KOPT-K1 (cell line): Measurements from ENCODE around the gene KDM8.
A peak's percentile ranks its signal among the peaks of the same experiment; 100 is the strongest.

ENCODE experiments used
- H3K27ac ChIP-seq: fragments of 200-600 bp; sonication (generic); 2 replicates; pipeline ENCODE4 v1.5.1; 2016; ENCODE audit warnings: antibody characterized with exemption, mild to moderate bottlenecking, low read depth, low read length; ENCODE audit not compliant: poor library complexity, severe bottlenecking
- H3K36me3 ChIP-seq: fragments of 200-600 bp; sonication (generic); 2 replicates; pipeline ENCODE4 v1.5.1; 2017; ENCODE audit warnings: antibody characterized with exemption, mild to moderate bottlenecking, low read length, moderate library complexity; ENCODE audit not compliant: insufficient read depth
- H3K9me3 ChIP-seq: fragments of 200-600 bp; sonication (generic); 2 replicates; pipeline ENCODE4 v1.5.1; 2017; ENCODE audit warnings: antibody characterized with exemption, low read length, mild to moderate bottlenecking; ENCODE audit not compliant: insufficient read depth, poor library complexity, severe bottlenecking

KDM8 gene

GRCh38 chr16:27203507-27204311 is at the start of gene KDM8:
KDM8 (plus strand) TSS chr16:27203526; CDS start chr16:27210124, 6,598 bp downstream.
- Histone ChIP-seq H3K27ac (peak within 1 kb of the TSS; percentile 93), H3K36me3 (no peaks in the 10 kb centered on the region), H3K9me3 (no peaks in the 10 kb centered on the region)

DNA sequence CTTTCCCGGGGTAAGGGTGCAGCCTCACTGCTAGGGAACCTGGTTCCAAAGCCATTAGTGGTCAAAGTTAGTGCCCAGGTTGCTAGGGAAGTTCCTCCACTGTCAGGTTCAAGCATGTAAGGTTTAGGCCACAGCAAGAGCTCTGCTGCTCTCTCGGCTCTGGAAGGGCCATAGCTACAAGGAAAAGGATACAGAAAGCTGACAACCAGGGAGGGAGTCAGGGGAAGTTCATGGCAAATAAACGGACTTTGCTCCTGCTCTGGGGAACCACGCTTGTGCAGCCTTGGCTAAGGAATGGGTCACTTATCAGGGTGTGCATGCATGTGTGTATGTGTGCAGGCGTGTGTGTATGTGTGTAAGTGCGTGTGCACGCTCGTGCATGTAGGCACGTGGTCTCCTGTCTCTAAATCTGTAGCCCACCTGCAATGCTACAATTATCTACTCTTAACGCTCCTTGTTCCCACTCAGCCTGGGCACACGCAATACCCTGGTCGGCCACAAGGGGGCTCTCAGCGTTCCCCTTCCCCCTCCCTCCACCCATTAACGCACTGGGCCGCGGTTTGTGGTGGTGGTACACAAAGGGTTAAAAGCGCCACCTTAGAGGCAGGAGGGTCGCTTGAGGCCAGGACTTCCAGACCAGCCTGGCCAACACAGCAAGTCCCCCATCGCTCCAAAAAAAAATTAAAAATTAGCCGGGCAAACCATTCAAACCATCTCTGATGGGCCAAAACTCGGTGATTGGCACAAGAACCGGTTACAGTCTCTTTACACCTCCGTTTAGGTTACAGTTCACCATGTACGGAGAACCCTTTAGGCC is 48.4 kb upstream of the KDM8 start:
- H3K27ac ChIP-seq: no peak overlapping the region
- H3K9me3 ChIP-seq: peaks cover 7% of the 10 kb centered on the region
- no peaks in the 10 kb centered on the region for H3K36me3 ChIP-seq

DNA sequence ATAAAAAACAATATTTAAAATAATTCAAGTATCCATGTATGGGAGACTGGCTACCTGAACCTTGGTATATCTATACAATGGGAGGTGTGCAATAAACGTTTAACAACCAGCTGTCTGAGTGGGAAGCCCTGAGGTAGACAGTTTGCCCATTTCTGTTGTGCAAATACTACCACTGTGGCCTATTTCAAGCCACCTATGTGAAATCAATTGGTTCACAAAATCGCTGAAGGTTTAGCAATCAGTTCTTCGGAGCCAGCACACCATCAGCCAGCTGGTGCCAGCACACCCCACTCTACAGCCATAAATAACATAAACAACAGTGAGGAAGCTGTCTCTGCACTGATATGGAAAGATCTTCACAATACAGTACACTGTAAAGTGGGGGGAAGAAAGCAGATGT is 46.7 kb upstream of the KDM8 start:
- H3K9me3 ChIP-seq: peaks cover 12% of the 10 kb centered on the region
- no peak overlapping the region for H3K27ac ChIP-seq

DNA sequence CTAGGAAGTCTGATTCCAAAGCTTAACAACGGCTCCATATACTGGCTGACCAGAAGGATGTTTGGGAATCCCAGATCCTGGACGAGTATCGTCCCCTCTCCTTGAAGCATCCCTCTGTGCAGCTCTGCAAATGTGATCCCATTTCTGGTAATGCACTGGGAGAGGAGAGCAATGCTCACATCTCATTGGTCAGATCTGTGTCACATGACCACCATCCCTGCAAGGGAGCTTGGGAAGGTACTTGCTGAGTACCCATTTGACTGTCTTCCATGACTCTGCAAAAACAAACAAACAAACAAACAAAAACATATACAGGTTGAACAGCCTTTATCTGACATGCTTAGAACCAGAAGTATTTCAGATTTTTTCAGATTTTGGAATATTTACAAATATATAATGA is 41.9 kb upstream of the KDM8 start:
- Histone ChIP-seq H3K27ac (no peak overlapping the region), H3K36me3 (no peaks in the 10 kb centered on the region), H3K9me3 (peaks cover 33% of the 10 kb centered on the region)

More for the DNA sequence above, 46.7 kb upstream of the KDM8 start:
- no peaks in the 10 kb centered on the region for H3K36me3 ChIP-seq

- no peaks in the 10 kb centered on the region for H3K36me3 ChIP-seq
- H3K9me3 ChIP-seq: peaks cover 26% of the 10 kb centered on the region
- H3K27ac ChIP-seq: no peak overlapping the region
Measured at GRCh38 chr16:27164352-27164751, 39.0 kb upstream of the KDM8 start.

GRCh38 chr16:27165576-27165975 is 37.8 kb upstream of the KDM8 start:
- Histone ChIP-seq H3K27ac (no peak overlapping the region), H3K9me3 (peaks cover 26% of the 10 kb centered on the region), H3K36me3 (no peaks in the 10 kb centered on the region)

DNA sequence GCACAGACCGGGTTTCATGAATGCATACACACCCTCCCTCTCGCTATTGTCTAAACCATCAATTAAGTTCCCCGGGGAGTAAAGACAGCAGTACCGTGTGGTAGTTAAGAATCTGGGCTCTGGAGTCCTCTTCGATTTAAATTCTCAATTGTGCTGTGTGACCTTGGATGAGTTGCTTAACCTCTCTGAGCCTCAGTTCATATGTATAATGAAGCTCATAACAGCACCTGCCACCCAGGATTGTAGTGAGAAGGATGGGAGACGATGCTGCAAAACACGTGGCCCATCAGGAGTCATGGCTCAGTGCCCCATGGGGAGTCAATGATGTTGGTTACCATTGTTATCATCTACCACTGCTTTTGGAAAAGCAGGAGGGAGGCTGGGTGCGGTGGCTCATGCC is 34.5 kb upstream of the KDM8 start:
- peaks cover 6% of the 10 kb centered on the region for H3K9me3 ChIP-seq
- no peak overlapping the region for H3K27ac ChIP-seq
- no peaks in the 10 kb centered on the region for H3K36me3 ChIP-seq

GRCh38 chr16:27169511-27170071 is 33.7 kb upstream of the KDM8 start:
- no peak overlapping the region for H3K27ac ChIP-seq
- no peaks in the 10 kb centered on the region for H3K36me3 ChIP-seq

GRCh38 chr16:27171584-27171983 is 31.7 kb upstream of the KDM8 start:
- no peak overlapping the region for H3K27ac ChIP-seq
- H3K36me3 ChIP-seq: no peaks in the 10 kb centered on the region
- H3K9me3 ChIP-seq: no peaks in the 10 kb centered on the region

More at GRCh38 chr16:27169511-27170071, 33.7 kb upstream of the KDM8 start:
- H3K9me3 ChIP-seq: no peaks in the 10 kb centered on the region

DNA sequence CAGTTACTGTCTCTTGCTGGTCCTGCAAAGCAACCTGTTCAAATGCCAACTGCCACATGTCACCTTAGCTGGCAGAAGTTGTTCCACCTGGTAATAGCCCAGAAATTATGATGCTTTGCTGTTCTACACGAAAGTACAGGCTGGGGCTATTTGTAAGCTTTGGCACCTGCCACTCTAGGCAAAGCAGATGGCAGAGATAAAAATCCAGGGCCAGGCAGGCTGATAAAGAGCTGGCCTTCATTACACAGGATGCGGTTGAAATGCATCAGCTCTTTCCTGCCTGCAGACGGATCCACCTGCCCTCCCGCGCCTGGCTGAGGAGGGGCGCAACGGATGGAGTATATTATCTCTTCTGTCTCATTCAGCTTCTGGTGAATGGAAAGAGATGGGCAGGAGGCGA is 29.3 kb upstream of the KDM8 start:
- Histone ChIP-seq H3K36me3 (no peaks in the 10 kb centered on the region), H3K9me3 (no peaks in the 10 kb centered on the region), H3K27ac (peak overlapping the region; percentile 74)

DNA sequence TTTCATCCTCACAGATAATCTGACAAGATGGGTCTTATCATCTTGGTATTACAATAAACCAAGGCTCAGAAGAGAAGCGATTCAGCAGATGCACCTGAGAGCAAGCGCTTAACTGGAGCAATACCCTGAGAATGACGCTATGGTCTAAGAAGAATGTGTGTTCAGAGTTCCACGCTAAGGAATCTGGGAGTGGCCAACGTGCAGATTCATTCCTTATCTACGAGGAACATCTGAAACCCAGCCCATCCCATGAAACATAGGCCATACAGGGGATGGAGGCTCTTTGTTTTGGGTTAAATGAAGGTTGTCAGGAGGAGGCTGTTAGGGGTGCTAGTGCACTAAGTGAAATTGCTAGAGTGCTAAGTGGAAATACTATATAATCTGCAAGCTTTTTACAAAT is 28.5 kb upstream of the KDM8 start:
- H3K27ac ChIP-seq: peak overlapping the region; percentile 74
- H3K9me3 ChIP-seq: no peaks in the 10 kb centered on the region
- no peaks in the 10 kb centered on the region for H3K36me3 ChIP-seq

GRCh38 chr16:27175888-27176287 is 27.4 kb upstream of the KDM8 start:
- Histone ChIP-seq H3K9me3 (no peaks in the 10 kb centered on the region), H3K27ac (peak overlapping the region; percentile 74), H3K36me3 (no peaks in the 10 kb centered on the region)

GRCh38 chr16:27177031-27177774 is 26.1 kb upstream of the KDM8 start:
- H3K27ac ChIP-seq: peak overlapping the region; percentile 7
- no peaks in the 10 kb centered on the region for H3K36me3 ChIP-seq
- no peaks in the 10 kb centered on the region for H3K9me3 ChIP-seq

GRCh38 chr16:27179500-27180072 is 23.7 kb upstream of the KDM8 start:
- no peaks in the 10 kb centered on the region for H3K9me3 ChIP-seq
- H3K27ac ChIP-seq: peak overlapping the region; percentile 55
- H3K36me3 ChIP-seq: no peaks in the 10 kb centered on the region
